Measurements from ENCODE around the gene TEKT5.

GRCh38 chr16:10669791-10670190 is 24.9 kb downstream of the TEKT5 start:
- TF ChIP-seq CTCF (IDR thresholded peaks at IDR 0.05) (no peak), POLR2AphosphoS5 (IDR thresholded peaks at IDR 0.05) (no peak)
